H9 (cell line): ENCODE data around the gene BRSK2. TPM values are rescaled to one million over a fixed set of nuclear protein-coding genes. Genes with fewer than 3 reads are reported as not detected.

Experiments
- DNase-seq: peaks from one replicate; pipeline ENCODE4 v3.0.0-alpha.2; 2017
- H2AFZ ChIP-seq: one replicate; pipeline ENCODE4 v1.6.1; 2013; ENCODE audit warnings: mild to moderate bottlenecking, low read length, control low read depth, moderate library complexity
- H2AK5ac ChIP-seq: 2 replicates; pipeline ENCODE4 v1.6.1; 2013; ENCODE audit warnings: low read length, control low read depth, mixed read lengths; ENCODE audit not compliant: insufficient read length
- H2BK120ac ChIP-seq: one replicate; pipeline ENCODE4 v1.6.1; 2013; ENCODE audit warnings: low read depth, mild to moderate bottlenecking, low read length, control low read depth, inconsistent platforms; ENCODE audit not compliant: poor library complexity, severe bottlenecking
- H2BK12ac ChIP-seq: 2 replicates; pipeline ENCODE4 v1.6.1; 2013; ENCODE audit warnings: low read length, control low read depth, mixed read lengths, low read depth; ENCODE audit not compliant: insufficient read length
- H2BK15ac ChIP-seq: 2 replicates; pipeline ENCODE4 v1.6.1; 2013; ENCODE audit warnings: low read depth, low read length, control low read depth
- H2BK20ac ChIP-seq: one replicate; pipeline ENCODE4 v1.6.1; 2013; ENCODE audit warnings: low read depth, mild to moderate bottlenecking, low read length, control low read depth, inconsistent platforms; ENCODE audit not compliant: poor library complexity, severe bottlenecking
- H2BK5ac ChIP-seq: 2 replicates; pipeline ENCODE4 v1.6.1; 2013; ENCODE audit warnings: low read length, control low read depth, mixed read lengths; ENCODE audit not compliant: insufficient read length
- H3K14ac ChIP-seq: 2 replicates; pipeline ENCODE4 v1.6.1; 2013; ENCODE audit warnings: low read length, control low read depth; ENCODE audit not compliant: insufficient read depth
- H3K18ac ChIP-seq: 2 replicates; pipeline ENCODE4 v1.6.1; 2013; ENCODE audit warnings: low read depth, mild to moderate bottlenecking, mixed read lengths, low read length, control low read depth; ENCODE audit not compliant: insufficient read length
- H3K23ac ChIP-seq: 2 replicates; pipeline ENCODE4 v1.6.1; 2013; ENCODE audit warnings: low read length, control low read depth, mixed read lengths, low read depth; ENCODE audit not compliant: insufficient read length
- H3K23me2 ChIP-seq: 2 replicates; pipeline ENCODE4 v1.6.1; 2013; ENCODE audit warnings: low read depth, mild to moderate bottlenecking, mixed read lengths, low read length, control low read depth; ENCODE audit not compliant: insufficient read length, poor library complexity, severe bottlenecking
- H3K27ac ChIP-seq: 2 replicates; pipeline ENCODE4 v1.5.1; 2013; ENCODE audit warnings: low read length, control low read depth, mixed read lengths, low read depth; ENCODE audit not compliant: insufficient read length
- H3K27me3 ChIP-seq: 2 replicates; pipeline ENCODE4 v1.6.1; 2013; ENCODE audit warnings: low read length, control low read depth, inconsistent platforms; ENCODE audit not compliant: insufficient read depth
- H3K4ac ChIP-seq: 2 replicates; pipeline ENCODE4 v1.6.1; 2013; ENCODE audit warnings: low read depth, mild to moderate bottlenecking, control low read depth, inconsistent platforms, low read length, moderate library complexity
- H3K4me1 ChIP-seq: 2 replicates; pipeline ENCODE4 v1.6.1; 2013; ENCODE audit warnings: low read length, control low read depth, inconsistent platforms; ENCODE audit not compliant: insufficient read depth
- H3K4me2 ChIP-seq: 2 replicates; pipeline ENCODE4 v1.6.1; 2013; ENCODE audit warnings: low read length, control low read depth, mixed read lengths; ENCODE audit not compliant: insufficient read length, insufficient read depth
- H3K56ac ChIP-seq: 2 replicates; pipeline ENCODE4 v1.6.1; 2013; ENCODE audit warnings: low read depth, mild to moderate bottlenecking, mixed read lengths, low read length, control low read depth; ENCODE audit not compliant: insufficient read length
- H3K79me1 ChIP-seq: 2 replicates; pipeline ENCODE4 v1.6.1; 2013; ENCODE audit warnings: low read depth, mild to moderate bottlenecking, moderate library complexity, low read length, control low read depth, inconsistent platforms; ENCODE audit not compliant: insufficient read depth, poor library complexity, severe bottlenecking
- H3K79me2 ChIP-seq: 2 replicates; pipeline ENCODE4 v1.6.1; 2013; ENCODE audit warnings: low read length, control low read depth, inconsistent platforms; ENCODE audit not compliant: insufficient read depth
- H3K9ac ChIP-seq: 2 replicates; pipeline ENCODE4 v1.6.1; 2013; ENCODE audit warnings: low read length, control low read depth, mixed read lengths; ENCODE audit not compliant: insufficient read length; ENCODE audit errors: extremely low read depth
- H3K9me3 ChIP-seq: one replicate; pipeline ENCODE4 v1.6.1; 2013; ENCODE audit warnings: low read depth, low read length, inconsistent platforms; ENCODE audit not compliant: control insufficient read depth
- H3T11ph ChIP-seq: one replicate; pipeline ENCODE4 v1.6.1; 2013; ENCODE audit warnings: mild to moderate bottlenecking, low read length, control low read depth, inconsistent platforms
- H4K20me1 ChIP-seq: one replicate; pipeline ENCODE4 v1.6.1; 2013; ENCODE audit not compliant: control insufficient read depth, insufficient read length, insufficient read depth
- H4K5ac ChIP-seq: 2 replicates; pipeline ENCODE4 v1.6.1; 2013; ENCODE audit warnings: low read depth, mild to moderate bottlenecking, mixed read lengths, low read length, control low read depth; ENCODE audit not compliant: insufficient read length
- H4K8ac ChIP-seq: replicated peaks from 2 replicates; pipeline ENCODE4 v1.6.1; 2013; ENCODE audit warnings: low read length, control low read depth, mixed read lengths, low read depth; ENCODE audit not compliant: insufficient read length
- H4K91ac ChIP-seq: 2 replicates; pipeline ENCODE4 v1.6.1; 2013; ENCODE audit warnings: low read depth, mild to moderate bottlenecking, moderate library complexity, mixed read lengths, low read length, control low read depth; ENCODE audit not compliant: insufficient read length
- H3K27ac Mint-ChIP-seq, 3 experiments: 2 replicates in 2 of 3; 3 replicates in 1 of 3; pipeline ENCODE4 v1.8.0; 2020 to 2021; ENCODE audit warnings: mixed read lengths in 3 of 3, mild to moderate bottlenecking in 1 of 3, moderate library complexity in 1 of 3
- H3K27me3 Mint-ChIP-seq: 2 replicates; pipeline ENCODE4 v1.8.0; 2021; ENCODE audit warnings: low read depth, mild to moderate bottlenecking, moderate library complexity, mixed read lengths
- H3K36me3 Mint-ChIP-seq, 3 experiments: 2 replicates in 2 of 3; 3 replicates in 1 of 3; pipeline ENCODE4 v1.8.0; 2020 to 2021; ENCODE audit warnings: low read depth in 3 of 3, mixed read lengths in 3 of 3; ENCODE audit not compliant: insufficient read depth in 1 of 3
- H3K4me1 Mint-ChIP-seq, 2 experiments: 2 replicates each; pipeline ENCODE4 v1.8.0; 2020; ENCODE audit warnings: mixed read lengths in 2 of 2
- H3K4me3 Mint-ChIP-seq, 2 experiments: 2 replicates in 1 of 2; 3 replicates in 1 of 2; pipeline ENCODE4 v1.8.0; 2020 to 2021; ENCODE audit warnings: mild to moderate bottlenecking in 2 of 2, mixed read lengths in 2 of 2, moderate library complexity in 1 of 2
- H3K9me3 Mint-ChIP-seq, 2 experiments: 2 replicates in 1 of 2; 3 replicates in 1 of 2; pipeline ENCODE4 v1.8.0; 2020; ENCODE audit warnings: mild to moderate bottlenecking in 2 of 2, mixed read lengths in 2 of 2, moderate library complexity in 1 of 2
- CTCF ChIP-seq: fragments of 200-600 bp; sonication (generic); conservative IDR thresholded peaks from 3 replicates; pipeline ENCODE4 v1.8.0; 2021; ENCODE audit warnings: antibody characterized with exemption, mild to moderate bottlenecking
- WGBS: extraction: QIAGEN DNeasy Blood & Tissue Kit; methylation state at CpG from one replicate; pipeline ENCODE4 v1.1.7; 2013; ENCODE audit warnings: missing lambda C conversion rate, low lambda C conversion rate, mixed read lengths; ENCODE audit not compliant: insufficient read length; ENCODE audit errors: extremely low coverage; 5-methylcytosine and 5-hydroxymethylcytosine counted together
- total RNA-seq: library from RNA; stranded (reverse); gene quantifications from 2 replicates; pipeline ENCODE4 v1.2.1, GENCODE V29; 2021

BRSK2 gene
- total RNA-seq, 1 experiment from 2014 or later = 28.4 TPM

- Histone ChIP-seq H2BK12ac (no peak overlapping the region), H2BK5ac (no peak overlapping the region), H3K27me3 (no peaks in the 10 kb centered on the region), H4K5ac (no peak overlapping the region), H3K9ac (no peak overlapping the region), H4K91ac (no peak overlapping the region), H3K23ac (no peak overlapping the region), H2AFZ (no peak overlapping the region), H2BK120ac (no peak overlapping the region), H4K20me1 (no peaks in the 10 kb centered on the region), H3K18ac (no peak overlapping the region), H3K56ac (no peak overlapping the region), H3K27ac (no peak overlapping the region), H2BK20ac (no peak overlapping the region), H4K8ac (no peak overlapping the region), H3K23me2 (no peaks in the 10 kb centered on the region), H3K4ac (no peak overlapping the region), H3K9me3 (no peaks in the 10 kb centered on the region), H3T11ph (no peak overlapping the region), H3K79me2 (peaks cover 8% of the 10 kb centered on the region; the same call in 1 of the 2 replicates), H2AK5ac (no peak overlapping the region), H3K14ac (no peak overlapping the region), H3K4me2 (no peak overlapping the region), H2BK15ac (no peak overlapping the region), H3K4me1 (no peaks in the 10 kb centered on the region), H3K79me1 (no peaks in the 10 kb centered on the region)
- Mint-ChIP-seq H3K27me3 (no peaks in the 10 kb centered on the region), H3K27ac (no peak overlapping the region), H3K4me1 (no peaks in the 10 kb centered on the region), H3K36me3 (no peaks in the 10 kb centered on the region), H3K4me3 (no peak overlapping the region), H3K9me3 (peaks cover 1 to 6% of the 10 kb centered on the region in 2 experiments; a peak in 2 of 5 replicates)
- no peak for DNase-seq
- no CpG with 5 or more reads among the region's 17 CpGs for WGBS
- no peak for TF ChIP-seq CTCF
Measured at GRCh38 chr11:1425439-1425838, 35.7 kb downstream of the BRSK2 start.
